Karpas-422 (cell line): ENCODE data around the gene FOXRED2. TPM values are rescaled to one million over a fixed set of nuclear protein-coding genes. Genes with fewer than 3 reads are reported as not detected.
A peak's percentile ranks its signal among the peaks of the same experiment; 100 is the strongest.
"Not testable (repeated sequence)": the region's sequence is repeated elsewhere in the genome, so short reads cannot be mapped to it uniquely, and the experiment has no call there.

Experiments
- DNase-seq: peaks from one replicate; pipeline ENCODE4 v3.0.0-alpha.2; 2015
- H2AFZ ChIP-seq: fragments of 200-600 bp; sonication (generic); 2 replicates; pipeline ENCODE4 v1.6.1; 2014; ENCODE audit warnings: antibody characterized with exemption, low read length, mixed read lengths
- H3K27ac ChIP-seq: fragments of 200-600 bp; sonication (generic); 2 replicates; pipeline ENCODE4 v1.5.1; 2014; ENCODE audit warnings: mild to moderate bottlenecking, low read length, moderate library complexity
- H3K27me3 ChIP-seq: fragments of 200-600 bp; sonication (generic); 2 replicates; pipeline ENCODE4 v1.6.1; 2014; ENCODE audit warnings: low read length, mixed read lengths
- H3K36me3 ChIP-seq: fragments of 200-600 bp; sonication (generic); 2 replicates; pipeline ENCODE4 v1.6.1; 2014; ENCODE audit warnings: low read length, mixed read lengths; ENCODE audit not compliant: insufficient read depth
- H3K4me1 ChIP-seq: fragments of 200-600 bp; sonication (generic); 2 replicates; pipeline ENCODE4 v1.6.1; 2014; ENCODE audit warnings: mild to moderate bottlenecking, low read length, mixed read lengths
- H3K4me2 ChIP-seq: fragments of 200-600 bp; sonication (generic); 2 replicates; pipeline ENCODE4 v1.6.1; 2014; ENCODE audit warnings: low read length, low read depth, mild to moderate bottlenecking; ENCODE audit not compliant: poor library complexity, severe bottlenecking
- H3K4me3 ChIP-seq: fragments of 200-600 bp; sonication (generic); 2 replicates; pipeline ENCODE4 v1.5.1; 2014; ENCODE audit warnings: mild to moderate bottlenecking, antibody characterized with exemption, low read length, mixed read lengths
- H3K79me2 ChIP-seq: fragments of 200-600 bp; sonication (generic); 2 replicates; pipeline ENCODE4 v1.6.1; 2014; ENCODE audit warnings: mild to moderate bottlenecking, low read length, mixed read lengths
- H3K9ac ChIP-seq: fragments of 200-600 bp; sonication (generic); 2 replicates; pipeline ENCODE4 v1.6.0; 2014; ENCODE audit warnings: low read length
- H3K9me2 ChIP-seq: fragments of 200-600 bp; sonication (generic), shearing (Covaris generic); replicated peaks from 2 replicates; pipeline ENCODE4 v1.6.0; 2014; ENCODE audit warnings: mild to moderate bottlenecking, low read length, moderate library complexity; ENCODE audit not compliant: insufficient read depth
- H3K9me3 ChIP-seq: fragments of 300-700, 200-600 bp; sonication (generic); 2 replicates; pipeline ENCODE4 v1.6.1; 2014; ENCODE audit warnings: low read length, mixed read lengths
- H4K20me1 ChIP-seq: fragments of 200-600 bp; sonication (generic); 2 replicates; pipeline ENCODE4 v1.6.1; 2014; ENCODE audit warnings: mild to moderate bottlenecking, antibody characterized with exemption, low read length, low read depth; ENCODE audit not compliant: insufficient read depth
- total RNA-seq: library from RNA; depleted of rRNA; stranded (reverse); fragments of >200 nt; shearing (Covaris generic); gene quantifications from 2 replicates; pipeline ENCODE4 v1.2.3, GENCODE V29; 2014; ENCODE audit warnings: low replicate concordance

The FOXRED2 gene
- total RNA-seq, 1 experiment from 2014 or later = 4.8 TPM

DNA sequence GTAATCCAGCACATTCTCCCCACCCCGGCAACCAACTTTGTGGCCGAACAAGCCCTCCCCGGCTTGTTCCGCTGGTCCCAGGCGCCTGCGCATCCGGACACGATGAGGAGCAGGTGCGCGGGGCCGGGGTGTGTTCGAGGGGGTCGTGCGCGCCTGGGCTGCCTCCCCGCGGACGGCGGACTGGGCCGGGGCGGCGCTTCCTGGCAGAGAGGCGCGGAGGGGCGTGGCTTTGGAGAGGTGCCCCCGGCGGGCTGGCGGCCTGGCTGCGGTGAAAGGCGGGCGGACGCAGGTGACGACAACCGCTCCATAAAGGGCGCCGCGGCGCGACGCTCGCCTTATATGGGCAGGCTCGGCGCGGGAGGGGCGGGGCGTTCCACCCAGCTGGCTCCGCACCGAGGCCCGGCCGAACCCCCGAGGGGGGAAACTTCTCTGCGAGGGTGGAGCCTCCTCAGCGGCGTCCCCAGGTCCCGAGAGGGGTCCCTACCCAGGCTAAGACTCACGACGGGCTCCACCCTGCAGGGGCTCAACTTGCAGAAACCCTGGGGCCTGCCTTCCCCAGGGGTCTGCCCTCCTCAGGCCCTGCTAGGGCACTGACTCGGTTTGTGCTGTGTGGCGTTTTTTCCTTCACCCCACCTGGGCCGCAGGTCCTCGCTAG lies 51.8 kb downstream of the FOXRED2 start:
- no peaks in the 10 kb centered on the region for H3K9me3 ChIP-seq
- peak overlapping the region; percentile 60 for H3K4me3 ChIP-seq
- peak overlapping the region; percentile 88 for H2AFZ ChIP-seq
- peak overlapping the region; percentile 68 for H3K9ac ChIP-seq
- no peaks in the 10 kb centered on the region for H3K79me2 ChIP-seq
- DNase-seq = peak; percentile 90
- H3K4me1 ChIP-seq = peaks cover 28% of the 10 kb centered on the region
- H3K9me2 ChIP-seq = no peaks in the 10 kb centered on the region
- peak overlapping the region; percentile 71 for H3K4me2 ChIP-seq
- no peaks in the 10 kb centered on the region for H4K20me1 ChIP-seq
- H3K36me3 ChIP-seq = no peaks in the 10 kb centered on the region
- no peak overlapping the region for H3K27ac ChIP-seq
- no peaks in the 10 kb centered on the region for H3K27me3 ChIP-seq

DNA sequence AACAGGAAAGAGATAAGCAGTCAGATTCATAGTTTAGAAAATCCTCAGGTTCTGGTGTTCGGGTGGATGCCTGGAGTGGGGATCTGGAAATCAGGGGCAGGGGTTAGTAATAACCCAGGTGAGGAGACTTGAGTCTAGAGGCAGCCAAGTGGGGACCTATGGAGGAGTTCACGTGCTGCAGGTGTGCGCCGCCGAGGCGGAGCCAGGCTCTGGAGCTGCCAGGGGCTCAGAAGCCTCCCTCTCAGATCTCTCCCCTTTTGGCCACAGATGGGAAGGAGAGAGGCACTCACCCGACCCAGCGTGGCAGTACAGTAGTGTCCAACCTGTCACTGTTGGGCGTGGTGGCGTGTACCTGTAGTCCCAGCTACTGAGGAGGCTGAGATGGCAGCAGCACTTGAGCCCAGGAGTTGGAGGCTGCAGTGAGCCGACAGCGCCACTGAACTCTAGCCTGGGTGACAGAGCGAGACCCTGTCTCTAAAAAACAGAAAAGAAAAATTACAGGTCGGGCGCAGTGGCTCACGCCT lies 52.9 kb downstream of the FOXRED2 start:
- no peak for DNase-seq
- no peak overlapping the region for H3K4me2 ChIP-seq
- no peak overlapping the region for H3K27ac ChIP-seq
- no peaks in the 10 kb centered on the region for H4K20me1 ChIP-seq
- no peak overlapping the region for H3K4me3 ChIP-seq
- H2AFZ ChIP-seq = no peak overlapping the region
- H3K9me2 ChIP-seq = no peaks in the 10 kb centered on the region
- H3K9me3 ChIP-seq = no peaks in the 10 kb centered on the region
- H3K79me2 ChIP-seq = no peaks in the 10 kb centered on the region
- no peaks in the 10 kb centered on the region for H3K27me3 ChIP-seq
- H3K9ac ChIP-seq = no peak overlapping the region
- H3K36me3 ChIP-seq = no peaks in the 10 kb centered on the region
- peaks cover 31% of the 10 kb centered on the region for H3K4me1 ChIP-seq

- not testable (repeated sequence) for H3K4me3 ChIP-seq
Measured at GRCh38 chr22:36452978-36453607, 53.7 kb downstream of the FOXRED2 start.

DNA sequence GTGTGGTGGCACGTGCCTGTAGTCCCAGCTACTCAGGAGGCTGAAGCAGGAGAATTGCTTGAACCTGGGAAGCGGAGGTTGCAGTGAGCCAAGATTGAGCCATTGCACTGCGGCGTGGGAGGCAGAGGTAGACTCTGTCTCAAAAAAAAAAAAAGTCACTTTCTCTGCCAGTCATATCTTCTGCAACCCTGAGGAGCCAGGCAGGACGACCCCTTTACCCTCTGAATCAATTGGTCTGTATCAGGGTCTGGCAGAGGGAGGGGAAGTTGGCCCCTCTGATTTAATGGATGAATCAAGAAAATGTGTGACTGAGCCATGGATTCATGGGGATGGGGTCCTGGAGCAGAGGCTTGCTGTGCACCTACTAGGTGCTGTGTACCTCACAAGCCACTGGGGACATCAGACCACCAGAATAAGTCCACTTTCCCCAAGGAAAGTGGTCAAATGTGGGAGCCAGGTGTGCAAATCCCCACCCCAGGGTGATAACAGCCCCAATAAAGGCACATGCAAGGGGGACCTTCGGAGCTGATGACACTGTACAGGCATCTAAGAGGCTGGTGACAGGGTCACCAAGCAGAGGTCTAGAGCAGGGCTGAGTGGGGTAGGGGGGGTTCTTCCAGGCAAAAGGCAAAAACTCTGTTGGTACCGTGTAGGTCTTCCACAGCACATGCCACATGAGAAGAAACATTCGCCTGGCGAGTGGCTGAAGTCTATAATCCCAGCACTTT lies 54.4 kb downstream of the FOXRED2 start:
- Histone ChIP-seq H3K4me3 (no peak overlapping the region), H3K4me2 (peak overlapping the region; percentile 36)

More at GRCh38 chr22:36452978-36453607, 53.7 kb downstream of the FOXRED2 start:
- not testable (repeated sequence) for H3K27ac ChIP-seq, DNase-seq, H3K36me3 ChIP-seq, H3K9ac ChIP-seq, H4K20me1 ChIP-seq, H3K27me3 ChIP-seq, H3K4me2 ChIP-seq, H3K79me2 ChIP-seq, H3K9me3 ChIP-seq, H2AFZ ChIP-seq, H3K9me2 ChIP-seq
- H3K4me1 ChIP-seq = peaks cover 31% of the 10 kb centered on the region

GRCh38 chr22:36450923-36451322 lies 55.9 kb downstream of the FOXRED2 start:
- not testable (repeated sequence) for H2AFZ ChIP-seq, H3K79me2 ChIP-seq, DNase-seq, H3K9me2 ChIP-seq, H3K4me2 ChIP-seq, H3K36me3 ChIP-seq, H4K20me1 ChIP-seq, H3K27me3 ChIP-seq, H3K4me3 ChIP-seq, H3K9ac ChIP-seq, H3K27ac ChIP-seq, H3K9me3 ChIP-seq
- H3K4me1 ChIP-seq = peaks cover 31% of the 10 kb centered on the region

More for the DNA sequence above, 54.4 kb downstream of the FOXRED2 start:
- peaks cover 31% of the 10 kb centered on the region for H3K4me1 ChIP-seq
- no peaks in the 10 kb centered on the region for H3K9me2 ChIP-seq
- DNase-seq = no peak
- H2AFZ ChIP-seq = peak overlapping the region; percentile 55; the same call in 1 of the 2 replicates
- no peak overlapping the region for H3K27ac ChIP-seq
- no peaks in the 10 kb centered on the region for H3K36me3 ChIP-seq
- no peaks in the 10 kb centered on the region for H4K20me1 ChIP-seq
- no peaks in the 10 kb centered on the region for H3K9me3 ChIP-seq
- no peak overlapping the region for H3K9ac ChIP-seq
- no peaks in the 10 kb centered on the region for H3K27me3 ChIP-seq
- H3K79me2 ChIP-seq = no peaks in the 10 kb centered on the region

- no peaks in the 10 kb centered on the region for H3K9me2 ChIP-seq
- no peak overlapping the region for H3K4me2 ChIP-seq
- H3K27ac ChIP-seq = no peak overlapping the region
- H3K4me1 ChIP-seq = peaks cover 20% of the 10 kb centered on the region
- no peaks in the 10 kb centered on the region for H3K79me2 ChIP-seq
- H3K36me3 ChIP-seq = no peaks in the 10 kb centered on the region
- H2AFZ ChIP-seq = no peak overlapping the region
- H4K20me1 ChIP-seq = no peaks in the 10 kb centered on the region
- H3K9me3 ChIP-seq = no peaks in the 10 kb centered on the region
- no peak overlapping the region for H3K9ac ChIP-seq
- no peak overlapping the region for H3K4me3 ChIP-seq
- H3K27me3 ChIP-seq = no peaks in the 10 kb centered on the region
- no peak for DNase-seq
Measured at GRCh38 chr22:36449596-36450175, 57.2 kb downstream of the FOXRED2 start.

DNA sequence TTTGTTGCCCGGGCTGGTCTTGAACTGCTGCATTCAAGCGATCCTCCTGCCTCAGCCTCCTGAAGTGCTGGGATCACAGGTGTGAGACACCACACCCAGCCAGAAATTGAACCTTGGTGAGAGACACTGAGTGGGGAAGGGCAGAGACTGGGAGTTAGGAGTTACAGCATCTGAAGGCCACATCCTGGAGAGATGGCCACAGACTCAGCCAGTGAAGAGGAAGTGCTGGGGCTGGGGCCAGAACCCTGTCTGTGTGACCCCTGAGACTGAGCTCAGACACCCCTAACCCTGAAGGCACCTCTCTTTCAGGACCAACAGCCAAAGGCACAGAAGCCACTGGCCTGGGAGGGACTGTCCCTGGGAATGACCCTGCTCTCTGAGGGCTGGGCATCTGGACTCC lies 59.2 kb downstream of the FOXRED2 start:
- peaks cover 20% of the 10 kb centered on the region for H3K4me1 ChIP-seq
- no peaks in the 10 kb centered on the region for H3K27me3 ChIP-seq
- H3K4me3 ChIP-seq = no peak overlapping the region
- H3K4me2 ChIP-seq = no peak overlapping the region
- no peaks in the 10 kb centered on the region for H3K79me2 ChIP-seq
- H3K9ac ChIP-seq = no peak overlapping the region
- no peak overlapping the region for H2AFZ ChIP-seq
- no peak for DNase-seq
- H3K27ac ChIP-seq = no peak overlapping the region
- no peaks in the 10 kb centered on the region for H3K9me2 ChIP-seq
- no peaks in the 10 kb centered on the region for H4K20me1 ChIP-seq
- no peaks in the 10 kb centered on the region for H3K9me3 ChIP-seq
- H3K36me3 ChIP-seq = no peaks in the 10 kb centered on the region

- no peak overlapping the region for H3K9ac ChIP-seq
- no peak overlapping the region for H3K27ac ChIP-seq
- no peak overlapping the region for H3K4me2 ChIP-seq
- H3K27me3 ChIP-seq = no peaks in the 10 kb centered on the region
- H2AFZ ChIP-seq = no peak overlapping the region
- no peak overlapping the region for H3K4me3 ChIP-seq
- no peaks in the 10 kb centered on the region for H3K36me3 ChIP-seq
- peaks cover 6% of the 10 kb centered on the region for H3K4me1 ChIP-seq
- H3K9me2 ChIP-seq = no peaks in the 10 kb centered on the region
- no peaks in the 10 kb centered on the region for H4K20me1 ChIP-seq
- no peak for DNase-seq
- no peaks in the 10 kb centered on the region for H3K9me3 ChIP-seq
- H3K79me2 ChIP-seq = no peaks in the 10 kb centered on the region
Measured at GRCh38 chr22:36445158-36445668, 61.6 kb downstream of the FOXRED2 start.
